Endometrial microvascular endothelial cells (primary cell): ENCODE results near the gene SACS. TPM values are rescaled to one million over a fixed set of nuclear protein-coding genes. Genes with fewer than 3 reads are reported as not detected.
"Not testable (repeated sequence)": the region's sequence is repeated elsewhere in the genome, so short reads cannot be mapped to it uniquely, and the experiment has no call there.

ENCODE experiments used
- in situ Hi-C: cut with HindIII; loops from 2 replicates; pipeline ENCODE4 v1.10.0; 2017; ENCODE audit warnings: low sequenced_read_pairs, low pct_unique_long_range_greater_than_20kb; ENCODE audit errors: inconsistent ontology term
- total RNA-seq: library from RNA; depleted of rRNA; stranded (reverse); fragments of >200 nt; gene quantifications from one replicate; pipeline ENCODE4 v1.2.3, GENCODE V29; 2015; ENCODE audit errors: inconsistent ontology term

Gene SACS
- total RNA-seq, 1 donor from 2014 or later, result 60.4 TPM

GRCh38 chr13:23460309-23460708 lies 26.8 kb upstream of the SACS start:
- in situ Hi-C loops, result no loop called here

DNA sequence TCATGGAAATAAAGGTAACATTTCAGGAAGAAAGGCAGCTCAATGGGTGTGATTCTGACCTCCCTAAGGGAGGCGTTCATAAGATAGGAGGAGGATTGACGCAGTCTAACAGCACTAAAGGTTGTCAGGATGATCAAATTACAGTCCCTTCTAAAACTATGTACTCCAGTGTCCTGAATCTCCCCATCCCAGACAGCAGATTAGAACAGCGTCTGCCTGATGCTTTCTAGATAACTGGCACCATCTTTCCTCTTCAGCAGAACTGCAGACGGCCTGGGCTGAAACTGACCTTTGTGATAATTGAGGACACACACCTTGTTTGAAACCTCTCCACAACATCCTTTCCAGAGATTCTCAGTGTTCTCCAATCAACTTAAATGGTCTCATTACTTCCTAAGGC lies 25.5 kb upstream of the SACS start:
- in situ Hi-C loops, result no loop called here

GRCh38 chr13:23456437-23457210 lies 23.1 kb upstream of the SACS start:
- in situ Hi-C loops, result no loop called here

- in situ Hi-C loops, result no loop called here
These were observed 22.1 kb upstream of the SACS start for GRCh38 chr13:23455401-23456185.

GRCh38 chr13:23453132-23453531 lies 19.6 kb upstream of the SACS start:
- in situ Hi-C loops, result no loop called here

GRCh38 chr13:23450340-23451046 lies 17.0 kb upstream of the SACS start:
- in situ Hi-C loops, result no loop called here

DNA sequence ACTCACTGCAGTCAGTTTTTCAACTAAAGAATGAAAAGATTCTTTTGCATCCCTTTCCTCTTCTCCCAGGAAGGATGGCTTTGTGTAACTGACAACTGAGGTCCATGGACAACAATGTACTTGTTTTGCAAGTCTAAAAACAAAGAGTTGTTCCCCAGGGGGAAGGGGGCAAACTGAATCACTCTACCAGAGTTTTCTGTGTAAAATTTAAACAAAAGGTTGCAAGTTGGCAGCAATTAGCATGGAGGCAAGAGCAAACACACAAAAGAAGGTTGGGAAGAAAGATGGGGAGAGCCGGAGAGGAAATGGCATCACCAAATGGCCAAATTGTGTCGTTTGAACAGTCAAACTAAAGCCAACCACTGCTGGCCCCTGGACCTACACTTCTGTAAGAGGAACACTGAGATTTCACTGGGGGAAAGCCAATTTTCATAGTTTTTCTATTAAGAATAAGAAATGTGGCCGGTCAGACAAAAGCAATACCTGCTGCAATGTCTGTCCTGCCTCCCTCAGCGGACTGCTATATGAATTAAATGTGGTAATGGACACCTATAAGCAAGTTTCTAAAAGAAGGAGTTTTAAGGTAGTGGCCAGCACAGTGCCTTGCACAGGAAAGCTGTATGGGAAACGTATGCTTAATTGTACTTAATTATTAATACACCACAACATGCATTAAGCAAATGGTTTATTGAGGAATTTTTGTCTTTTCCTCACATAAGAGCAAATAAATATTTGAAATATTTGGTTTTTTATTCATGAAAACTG lies 16.1 kb upstream of the SACS start:
- in situ Hi-C loops, result no loop called here

DNA sequence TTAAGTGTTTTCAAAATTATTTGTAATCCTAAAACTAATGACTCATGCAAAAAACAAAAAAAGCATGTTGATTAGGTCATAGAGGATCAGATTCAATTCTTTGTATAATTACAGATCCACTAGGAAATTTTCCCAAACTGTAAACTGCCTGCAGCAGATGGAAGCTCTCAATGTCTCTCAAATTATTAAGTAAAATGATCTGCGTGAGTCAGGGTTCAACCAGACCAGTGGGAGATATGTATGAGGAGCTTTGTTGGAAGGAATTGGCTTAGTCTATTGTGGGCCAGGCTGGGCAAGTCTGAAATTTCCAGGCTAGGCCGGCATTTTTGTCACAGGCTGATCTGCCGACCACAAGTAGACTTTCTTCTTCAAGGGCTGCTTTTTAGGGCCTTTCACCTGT lies 14.4 kb upstream of the SACS start:
- in situ Hi-C loops, result no loop called here

GRCh38 chr13:23445794-23446193 lies 12.3 kb upstream of the SACS start:
- in situ Hi-C loops, result no loop called here

- in situ Hi-C loops, result no loop called here
These were observed 10.4 kb upstream of the SACS start for GRCh38 chr13:23443878-23444277.

- in situ Hi-C loops, result no loop called here
These were observed 9.6 kb upstream of the SACS start for GRCh38 chr13:23443110-23443509.

DNA sequence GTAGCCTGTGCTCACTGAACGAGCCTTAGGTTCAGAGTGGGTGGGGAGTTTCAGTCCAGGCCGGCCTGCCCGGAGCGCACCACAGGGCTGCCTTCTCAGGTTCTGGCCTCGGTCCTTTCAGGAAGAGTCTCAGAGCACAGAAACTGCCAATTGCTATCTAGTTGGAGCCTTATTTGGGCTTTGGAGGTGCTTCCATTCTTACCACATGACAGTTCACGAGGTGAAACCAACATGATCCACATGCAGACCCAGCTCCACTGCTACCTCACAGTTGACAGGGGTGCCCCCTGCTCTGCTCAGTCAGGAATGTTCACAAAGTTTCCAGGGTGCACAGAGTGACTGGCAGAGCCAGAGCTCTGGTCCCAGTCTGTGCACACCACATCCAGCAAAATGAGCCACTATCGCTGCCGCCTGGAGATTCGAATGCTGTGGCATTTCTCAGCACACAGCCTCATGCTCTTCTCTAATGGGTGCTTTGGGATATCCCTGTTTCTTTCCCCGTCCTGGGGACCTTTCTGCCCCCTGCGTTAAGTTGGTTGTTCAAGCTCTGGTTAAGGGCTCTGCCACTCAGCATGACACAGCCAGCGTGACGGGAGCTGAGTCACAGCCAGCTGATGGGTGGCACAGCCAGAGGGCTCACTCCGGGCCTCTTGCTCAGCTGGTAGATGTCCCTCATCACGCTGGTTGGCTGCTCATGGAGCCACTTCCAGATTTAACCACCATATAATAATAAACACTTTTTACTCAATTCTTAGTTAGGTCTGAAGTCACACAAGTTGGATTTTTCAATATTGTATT lies 7.5 kb upstream of the SACS start:
- in situ Hi-C loops, result no loop called here

DNA sequence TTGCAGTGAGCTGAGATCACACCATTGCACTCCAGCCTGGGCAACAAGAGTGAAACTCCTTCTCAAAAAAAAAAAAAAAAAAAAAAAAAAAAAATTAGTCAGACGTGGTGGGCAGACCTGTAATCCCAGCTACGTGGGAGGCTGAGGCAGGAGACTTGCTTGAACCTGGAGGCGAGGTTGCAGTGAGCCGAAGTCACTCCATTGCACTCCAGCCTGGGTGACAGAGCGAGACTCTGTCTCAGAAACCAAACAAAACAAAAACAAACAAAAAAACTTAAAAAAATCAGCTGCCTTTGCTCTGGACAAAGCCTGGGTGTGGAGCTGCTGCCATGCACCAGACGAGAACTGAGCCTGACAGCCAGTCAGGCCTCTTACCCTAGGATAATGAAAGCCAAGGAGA lies 6.8 kb upstream of the SACS start:
- in situ Hi-C loops, result not testable (repeated sequence)

DNA sequence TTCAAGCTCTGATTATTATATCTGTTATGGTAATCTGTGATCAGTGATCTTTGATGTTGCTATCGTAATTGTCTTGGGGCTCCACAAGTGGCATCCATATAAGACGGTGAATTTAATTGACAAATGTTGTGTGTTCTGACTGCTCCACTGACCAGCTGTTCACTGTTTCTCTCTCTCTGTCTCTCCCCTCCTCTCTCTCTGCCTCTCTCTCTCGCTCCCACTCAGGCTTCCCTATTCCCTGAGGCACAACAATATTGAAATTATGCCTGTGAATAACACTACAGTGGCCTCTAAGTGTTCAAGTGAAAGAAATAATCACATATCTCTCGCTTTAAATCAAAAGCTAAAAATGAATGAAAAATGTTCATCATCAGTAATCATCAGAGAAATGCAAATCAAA lies 4.4 kb upstream of the SACS start:
- in situ Hi-C loops, result no loop called here

- in situ Hi-C loops, result no loop called here
These were observed 3.2 kb upstream of the SACS start for GRCh38 chr13:23436680-23437079.

GRCh38 chr13:23434491-23434890 lies 989 bp upstream of the SACS start:
- in situ Hi-C loops, result no loop called here

GRCh38 chr13:23432626-23433025 lies 876 bp downstream of the SACS start:
- in situ Hi-C loops, result no loop called here

DNA sequence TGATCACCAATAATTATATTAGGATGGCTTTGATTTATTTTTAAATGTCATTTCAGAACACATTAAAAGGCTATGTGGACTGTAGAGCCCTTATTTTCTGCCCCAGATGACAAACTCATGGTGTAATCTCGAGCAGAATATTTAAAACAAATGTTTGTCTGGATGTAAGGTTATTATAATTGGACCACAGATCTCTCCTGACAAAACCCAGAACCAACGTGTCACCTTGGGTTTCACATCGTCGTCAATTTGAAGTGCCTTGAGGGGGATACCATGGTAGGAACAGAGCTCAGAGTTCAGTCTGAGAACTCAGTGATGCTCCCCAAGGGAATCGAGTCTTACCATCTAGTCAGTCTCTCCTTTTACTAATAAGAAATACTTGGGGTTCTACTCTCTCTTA lies 2.8 kb downstream of the SACS start:
- in situ Hi-C loops, result no loop called here
